GM04504 (cell line): ENCODE data around the gene ADGRB3.

Experiments used
- DNase-seq: peaks from one replicate; pipeline ENCODE4 v3.0.0-alpha.2; 2012; ENCODE audit warnings: low read depth

Gene ADGRB3

GRCh38 chr6:68704485-68704884, 69.4 kb downstream of the ADGRB3 start:
- DNase-seq = no peak

GRCh38 chr6:68709091-68709490, 74.0 kb downstream of the ADGRB3 start:
- DNase-seq = no peak

- no peak for DNase-seq
These were observed 74.8 kb downstream of the ADGRB3 start for GRCh38 chr6:68709882-68710281.

GRCh38 chr6:68710496-68710895, 75.4 kb downstream of the ADGRB3 start:
- DNase-seq = no peak

- no peak for DNase-seq
These were observed 75.8 kb downstream of the ADGRB3 start for GRCh38 chr6:68710916-68711315.

- DNase-seq = no peak
These were observed 76.4 kb downstream of the ADGRB3 start for GRCh38 chr6:68711386-68712000.

GRCh38 chr6:68716620-68717019, 81.5 kb downstream of the ADGRB3 start:
- DNase-seq = no peak

GRCh38 chr6:68718385-68719073, 83.4 kb downstream of the ADGRB3 start:
- DNase-seq = no peak

GRCh38 chr6:68719761-68720160, 84.7 kb downstream of the ADGRB3 start:
- DNase-seq = no peak

- no peak for DNase-seq
These were observed 87.9 kb downstream of the ADGRB3 start for GRCh38 chr6:68722891-68723527.

- DNase-seq = no peak
These were observed 89.0 kb downstream of the ADGRB3 start for GRCh38 chr6:68724060-68724459.

GRCh38 chr6:68726337-68726736, 91.3 kb downstream of the ADGRB3 start:
- no peak for DNase-seq

GRCh38 chr6:68726992-68727391, 91.9 kb downstream of the ADGRB3 start:
- no peak for DNase-seq

GRCh38 chr6:68727699-68728098, 92.6 kb downstream of the ADGRB3 start:
- no peak for DNase-seq

- DNase-seq = no peak
These were observed 93.3 kb downstream of the ADGRB3 start for GRCh38 chr6:68728159-68728979.

- no peak for DNase-seq
These were observed 94.4 kb downstream of the ADGRB3 start for GRCh38 chr6:68729377-68729903.

- no peak for DNase-seq
These were observed 95.4 kb downstream of the ADGRB3 start for GRCh38 chr6:68730291-68731054.

GRCh38 chr6:68732423-68732822, 97.3 kb downstream of the ADGRB3 start:
- no peak for DNase-seq

GRCh38 chr6:68735866-68736265, 100.8 kb downstream of the ADGRB3 start:
- no peak for DNase-seq

- no peak for DNase-seq
These were observed 102.0 kb downstream of the ADGRB3 start for GRCh38 chr6:68737061-68737460.

- DNase-seq = no peak
These were observed 103.0 kb downstream of the ADGRB3 start for GRCh38 chr6:68738039-68738438.
